Left lung (tissue), 10 donors: ENCODE results near the gene TNFRSF6B. TPM values are rescaled to one million over a fixed set of nuclear protein-coding genes. Genes with fewer than 3 reads are reported as not detected.

Experiments used
- ATAC-seq: fragments of 200-7000 bp; cut with Tn5 transposase; one replicate; pipeline ENCODE4 v1.9.1; 2020; ENCODE audit warnings: moderate library complexity
- DNase-seq, 4 donors: peaks; one replicate each; pipeline ENCODE4 v3.0.0-alpha.2; 2013 to 2020
- H3K27ac ChIP-seq, 2 donors: fragments of 200-600 bp; sonication (generic) in 1 of 2; one replicate each; pipeline versions ENCODE4 v1.5.0 to v1.8.0; 2020 to 2021
- H3K27me3 ChIP-seq, 2 donors: fragments of 200-600 bp; sonication (generic) in 1 of 2; one replicate each; pipeline versions ENCODE4 v1.5.0 to v1.8.0; 2020 to 2021
- H3K36me3 ChIP-seq, 2 donors: fragments of 200-600 bp; sonication (generic) in 1 of 2; one replicate each; pipeline versions ENCODE4 v1.5.0 to v1.8.0; 2020 to 2021
- H3K4me1 ChIP-seq, 2 donors: fragments of 200-600 bp; one replicate each; pipeline ENCODE4 v1.8.0; 2021
- H3K4me3 ChIP-seq, 2 donors: fragments of 200-600 bp; sonication (generic) in 1 of 2; one replicate each; pipeline versions ENCODE4 v1.5.0 to v1.8.0; 2020 to 2021; ENCODE audit warnings: mild to moderate bottlenecking in 1 of 2
- H3K9me3 ChIP-seq, 2 donors: fragments of 200-600 bp; sonication (generic) in 1 of 2; one replicate each; pipeline versions ENCODE4 v1.5.0 to v1.8.0; 2020 to 2021
- intact Hi-C, 2 donors: fragments of 100-400 bp; cut with DNase I; formaldehyde crosslinking; loops; one replicate each; pipeline versions ENCODE4 v1.11.2 to v1.14.2; 2022
- polyA plus RNA-seq, 6 donors: library from polyadenylated mRNA; unstranded; fragments of 120-200 nt; gene quantifications; one replicate each; pipeline ENCODE4 v1.2.1, GENCODE V29; 2013; ENCODE audit not compliant: insufficient read length in 6 of 6
- total RNA-seq, 2 donors: library from RNA; stranded (reverse); fragmentation: NEBNext Ultra II Directional; extraction: Animal tissue kit (Norgen Biotek cat#: 25700); gene quantifications; one replicate each; pipeline ENCODE4 v1.2.1, GENCODE V29; 2021
- TF ChIP-seq, protein P1 (sequence below), 2 donors: fragments of 200-600 bp; sonication (generic) in 1 of 2; IDR thresholded peaks; one replicate each; pipeline versions ENCODE4 v1.5.0 to v1.8.0; 2021; ENCODE audit warnings: antibody characterized with exemption in 2 of 2
- donor health status: DM: no; HTN: yes; CAD: no.
- donor health status: DM: no; HTN: no; CAD: no.

Gene TNFRSF6B
- total and polyA plus RNA-seq, 8 donors: 1.6 to 17.6 (median 2.7) TPM

DNA sequence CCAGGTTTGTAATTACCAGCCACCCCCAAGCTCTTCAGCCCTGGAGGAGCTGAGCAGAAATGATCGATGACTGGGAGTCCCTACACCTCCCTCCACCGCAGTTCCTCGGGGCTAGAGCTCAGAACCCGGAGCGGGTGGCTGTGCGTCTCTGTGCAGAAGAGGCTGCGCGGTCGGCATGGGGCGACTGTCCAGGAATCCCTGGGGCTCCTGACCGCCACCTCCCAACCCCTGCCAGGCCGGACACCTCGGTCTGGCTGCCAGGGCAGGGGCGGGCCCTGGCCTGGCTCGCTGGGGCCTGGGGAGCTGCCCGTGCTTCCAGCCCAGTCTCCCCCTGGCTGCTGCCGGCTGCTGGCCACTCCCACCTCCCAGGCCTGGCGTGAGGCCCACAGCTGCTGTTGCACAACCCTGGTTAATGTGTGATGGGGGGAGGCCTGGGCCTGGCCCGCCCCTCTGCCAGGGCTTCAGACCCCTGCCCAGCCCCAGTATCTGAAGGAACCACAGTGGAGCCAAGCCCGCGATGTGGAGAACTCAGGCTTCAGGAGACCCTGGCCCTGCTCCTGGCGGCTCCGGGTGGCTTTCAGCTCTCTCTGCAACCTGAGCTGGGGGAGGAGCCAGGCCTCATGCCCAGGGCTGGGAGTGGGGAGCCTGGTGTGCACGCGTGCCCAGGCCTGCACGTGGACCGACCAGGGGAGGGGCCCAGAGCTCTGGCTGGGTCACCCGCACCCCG is 44.3 kb downstream of the TNFRSF6B start:
- ATAC-seq (peak; percentile 81), DNase-seq (peak; percentile 92 to 95 (median 94))
- H3K27ac ChIP-seq: peak overlapping the region; percentile 78 to 93
- peaks cover 31 to 48% of the 10 kb centered on the region in 2 donors for H3K4me1 ChIP-seq
- H3K27me3 ChIP-seq: peaks cover 0 to 26% of the 10 kb centered on the region in 2 donors
- TF ChIP-seq, protein P1, sequence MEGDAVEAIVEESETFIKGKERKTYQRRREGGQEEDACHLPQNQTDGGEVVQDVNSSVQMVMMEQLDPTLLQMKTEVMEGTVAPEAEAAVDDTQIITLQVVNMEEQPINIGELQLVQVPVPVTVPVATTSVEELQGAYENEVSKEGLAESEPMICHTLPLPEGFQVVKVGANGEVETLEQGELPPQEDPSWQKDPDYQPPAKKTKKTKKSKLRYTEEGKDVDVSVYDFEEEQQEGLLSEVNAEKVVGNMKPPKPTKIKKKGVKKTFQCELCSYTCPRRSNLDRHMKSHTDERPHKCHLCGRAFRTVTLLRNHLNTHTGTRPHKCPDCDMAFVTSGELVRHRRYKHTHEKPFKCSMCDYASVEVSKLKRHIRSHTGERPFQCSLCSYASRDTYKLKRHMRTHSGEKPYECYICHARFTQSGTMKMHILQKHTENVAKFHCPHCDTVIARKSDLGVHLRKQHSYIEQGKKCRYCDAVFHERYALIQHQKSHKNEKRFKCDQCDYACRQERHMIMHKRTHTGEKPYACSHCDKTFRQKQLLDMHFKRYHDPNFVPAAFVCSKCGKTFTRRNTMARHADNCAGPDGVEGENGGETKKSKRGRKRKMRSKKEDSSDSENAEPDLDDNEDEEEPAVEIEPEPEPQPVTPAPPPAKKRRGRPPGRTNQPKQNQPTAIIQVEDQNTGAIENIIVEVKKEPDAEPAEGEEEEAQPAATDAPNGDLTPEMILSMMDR (IDR thresholded peaks at IDR 0.05): no peak
- H3K36me3 ChIP-seq: peaks cover 0 to 42% of the 10 kb centered on the region in 2 donors
- intact Hi-C loops: no loop called here
- H3K4me3 ChIP-seq: peak overlapping the region; percentile 60 to 65
- no peaks in the 10 kb centered on the region for H3K9me3 ChIP-seq

DNA sequence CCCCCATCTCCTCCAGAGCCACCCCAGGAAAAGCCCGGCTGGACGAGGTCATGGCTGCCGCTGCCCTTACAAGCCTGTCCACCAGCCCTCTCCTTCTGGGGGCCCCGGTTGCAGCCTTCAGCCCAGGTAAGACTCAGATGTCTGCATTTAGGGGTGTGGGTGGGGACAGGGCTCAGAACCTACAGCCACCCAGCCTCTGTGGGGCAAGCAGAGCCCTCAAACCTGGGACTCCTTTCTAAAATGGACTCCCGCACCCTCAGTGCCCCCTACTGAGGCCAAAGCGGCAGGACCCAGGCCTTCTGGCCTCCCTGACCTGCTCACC is 44.9 kb downstream of the TNFRSF6B start:
- intact Hi-C loops: no loop called here
- H3K27me3 ChIP-seq: peaks cover 0 to 26% of the 10 kb centered on the region in 2 donors
- peak overlapping the region; percentile 60 to 65 for H3K4me3 ChIP-seq
- TF ChIP-seq, protein P1 (IDR thresholded peaks at IDR 0.05): no peak
- DNase-seq (no peak), ATAC-seq (no peak)
- peak overlapping the region; percentile 78 to 93 for H3K27ac ChIP-seq
- no peaks in the 10 kb centered on the region for H3K9me3 ChIP-seq
- peaks cover 31 to 48% of the 10 kb centered on the region in 2 donors for H3K4me1 ChIP-seq
- peaks cover 0 to 41% of the 10 kb centered on the region in 2 donors for H3K36me3 ChIP-seq

DNA sequence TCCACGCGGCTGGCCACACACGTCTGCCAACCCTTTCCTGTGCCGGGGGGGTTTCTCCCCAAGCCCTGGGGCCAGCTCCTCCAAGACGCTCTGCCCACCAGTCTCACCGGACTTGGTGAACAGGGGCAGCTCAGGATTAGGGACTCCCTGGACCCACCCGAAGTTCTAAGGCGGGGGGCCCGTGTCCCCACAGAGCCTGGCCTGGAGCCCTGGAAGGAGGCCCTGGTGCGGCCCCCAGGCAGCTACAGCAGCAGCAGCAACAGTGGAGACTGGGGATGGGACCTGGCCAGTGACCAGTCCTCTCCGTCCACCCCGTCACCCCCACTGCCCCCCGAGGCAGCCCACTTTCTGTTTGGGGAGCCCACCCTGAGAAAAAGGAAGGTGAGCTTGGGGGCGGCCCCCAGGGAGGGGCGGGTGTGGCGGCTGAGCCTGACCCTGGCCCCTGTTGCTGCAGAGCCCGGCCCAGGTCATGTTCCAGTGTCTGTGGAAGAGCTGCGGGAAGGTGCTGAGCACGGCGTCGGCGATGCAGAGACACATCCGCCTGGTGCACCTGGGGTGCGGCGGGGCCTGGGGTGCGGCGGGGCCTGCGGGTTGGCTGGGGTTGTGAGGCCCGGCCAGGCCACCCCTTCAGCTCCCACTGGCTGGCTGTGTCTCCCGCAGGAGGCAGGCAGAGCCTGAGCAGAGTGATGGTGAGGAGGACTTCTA is 45.4 kb downstream of the TNFRSF6B start:
- Histone ChIP-seq H3K36me3 (peaks cover 0 to 41% of the 10 kb centered on the region in 2 donors), H3K27ac (peak overlapping the region; percentile 78 to 93), H3K27me3 (peaks cover 0 to 24% of the 10 kb centered on the region in 2 donors), H3K4me1 (peaks cover 31 to 47% of the 10 kb centered on the region in 2 donors), H3K4me3 (peak overlapping the region in 1 of 2 donors; percentile 65), H3K9me3 (no peaks in the 10 kb centered on the region)
- intact Hi-C loops: no loop called here
- no peak for ATAC-seq
- TF ChIP-seq, protein P1 (IDR thresholded peaks at IDR 0.05): no peak
- DNase-seq: peak in 1 of 4 donors; percentile 78

DNA sequence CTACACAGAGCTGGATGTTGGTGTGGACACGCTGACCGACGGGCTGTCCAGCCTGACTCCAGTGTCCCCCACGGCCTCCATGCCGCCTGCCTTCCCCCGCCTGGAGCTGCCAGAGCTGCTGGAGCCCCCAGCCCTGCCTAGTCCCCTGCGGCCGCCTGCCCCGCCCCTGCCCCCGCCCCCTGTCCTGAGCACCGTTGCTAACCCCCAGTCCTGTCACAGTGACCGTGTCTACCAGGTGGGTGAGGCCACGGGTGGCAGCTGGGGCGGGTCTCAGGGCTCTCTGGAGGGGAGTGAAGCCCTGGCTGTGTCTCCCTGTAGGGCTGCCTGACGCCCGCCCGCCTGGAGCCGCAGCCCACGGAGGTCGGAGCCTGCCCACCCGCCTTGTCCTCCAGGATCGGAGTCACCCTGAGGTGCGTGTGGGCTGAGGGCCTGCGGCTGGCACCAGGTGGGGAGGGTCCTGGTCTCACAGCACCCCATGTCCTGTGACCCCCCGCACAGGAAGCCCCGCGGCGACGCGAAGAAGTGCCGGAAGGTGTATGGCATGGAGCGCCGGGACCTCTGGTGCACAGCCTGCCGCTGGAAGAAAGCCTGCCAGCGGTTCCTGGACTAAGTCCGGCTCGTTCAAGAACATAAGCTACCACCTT is 46.1 kb downstream of the TNFRSF6B start:
- H3K4me3 ChIP-seq: no peak overlapping the region
- TF ChIP-seq, protein P1 (IDR thresholded peaks at IDR 0.05): no peak
- H3K36me3 ChIP-seq: peaks cover 0 to 39% of the 10 kb centered on the region in 2 donors
- peaks cover 0 to 17% of the 10 kb centered on the region in 2 donors for H3K27me3 ChIP-seq
- H3K4me1 ChIP-seq: peaks cover 28 to 40% of the 10 kb centered on the region in 2 donors
- no peaks in the 10 kb centered on the region for H3K9me3 ChIP-seq
- no peak overlapping the region for H3K27ac ChIP-seq
- DNase-seq (peak in 1 of 4 donors; percentile 70), ATAC-seq (no peak)
- intact Hi-C loops: no loop called here
